ENCODE measurements around the gene TRIM2.
A peak's percentile ranks its signal among the peaks of the same experiment; 100 is the strongest.

Gene TRIM2

GRCh38 chr4:153215921-153216320, 11.7 kb downstream of the TRIM2 start:
- H3K4me3 ChIP-seq (ENCODE audit: low read depth, low read length), result no peak overlapping the region
- CTCF ChIA-PET, result interaction anchor here (0.8 to 2.1 kb wide), 5 partner anchors 8 to 59 kb away, joined by 3 to 6 read pairs (median 4); partner anchors contain the start of gene TRIM2
- no peak for TF ChIP-seq CTCF (IDR thresholded peaks at IDR 0.05; ENCODE audit: insufficient read depth, low read length, missing control alignments)
- POLR2A ChIA-PET, result no interaction called here
- DNase-seq (ENCODE audit: low read depth, low spot score), result no peak

GRCh38 chr4:153216546-153216945, 12.3 kb downstream of the TRIM2 start:
- H3K4me3 ChIP-seq (ENCODE audit: low read depth, low read length), result no peak overlapping the region
- CTCF ChIA-PET, result interaction anchor here (1.4 to 2.1 kb wide), 3 partner anchors 9 to 33 kb away, joined by 3 to 6 read pairs (median 4); partner anchors contain the start of gene TRIM2
- DNase-seq (ENCODE audit: low read depth, low spot score), result no peak
- POLR2A ChIA-PET, result no interaction called here
- no peak for TF ChIP-seq CTCF (IDR thresholded peaks at IDR 0.05; ENCODE audit: insufficient read depth, low read length, missing control alignments)

GRCh38 chr4:153217440-153217839, 13.2 kb downstream of the TRIM2 start:
- POLR2A ChIA-PET, result no interaction called here
- CTCF ChIA-PET, result interaction anchor here (1.4 to 2.1 kb wide), 2 partner anchors 10 to 13 kb away, joined by 4 to 6 read pairs; partner anchors contain the start of gene TRIM2
- no peak for DNase-seq (ENCODE audit: low read depth, low spot score)
- no peak for TF ChIP-seq CTCF (IDR thresholded peaks at IDR 0.05; ENCODE audit: insufficient read depth, low read length, missing control alignments)
- H3K4me3 ChIP-seq (ENCODE audit: low read depth, low read length), result no peak overlapping the region

- DNase-seq (ENCODE audit: low read depth, low spot score), result no peak
- no peak overlapping the region for H3K4me3 ChIP-seq (ENCODE audit: low read depth, low read length)
- no peak for TF ChIP-seq CTCF (IDR thresholded peaks at IDR 0.05; ENCODE audit: insufficient read depth, low read length, missing control alignments)
- CTCF ChIA-PET, result no interaction called here
- POLR2A ChIA-PET, result interaction anchor here (1.0 kb wide), 1 partner anchor 38 kb away, joined by 3 read pairs; no protein-coding TSS in a partner anchor
Observed at GRCh38 chr4:153218961-153219360, 14.7 kb downstream of the TRIM2 start.

- ChIA-PET POLR2A (no interaction called here), CTCF (no interaction called here)
- TF ChIP-seq CTCF (IDR thresholded peaks at IDR 0.05; ENCODE audit: insufficient read depth, low read length, missing control alignments), result no peak
- no peak overlapping the region for H3K4me3 ChIP-seq (ENCODE audit: low read depth, low read length)
- no peak for DNase-seq (ENCODE audit: low read depth, low spot score)
Observed at GRCh38 chr4:153220682-153221395, 16.6 kb downstream of the TRIM2 start.

GRCh38 chr4:153221783-153222706, 17.8 kb downstream of the TRIM2 start:
- DNase-seq (ENCODE audit: low read depth, low spot score), result peak; percentile 33
- POLR2A ChIA-PET, result interaction anchor here (1.0 kb wide), 1 partner anchor 10 kb away, joined by 3 read pairs; no protein-coding TSS in a partner anchor
- no peak for TF ChIP-seq CTCF (IDR thresholded peaks at IDR 0.05; ENCODE audit: insufficient read depth, low read length, missing control alignments)
- CTCF ChIA-PET, result interaction anchor here (1.8 kb wide), 1 partner anchor 10 kb away, joined by 5 read pairs; no protein-coding TSS in a partner anchor
- H3K4me3 ChIP-seq (ENCODE audit: low read depth, low read length), result peak overlapping the region; percentile 71

All from AG04449 (cell line).